ENCODE results near the gene PKD1. TPM values are rescaled to one million over a fixed set of nuclear protein-coding genes. Genes with fewer than 3 reads are reported as not detected.

Gene PKD1
- total and polyA plus RNA-seq, 2 of the 13 experiments (the other 11 are each of a cell fraction or from before 2014, with no cell fraction given) = 22.1 to 23.0 TPM

DNA sequence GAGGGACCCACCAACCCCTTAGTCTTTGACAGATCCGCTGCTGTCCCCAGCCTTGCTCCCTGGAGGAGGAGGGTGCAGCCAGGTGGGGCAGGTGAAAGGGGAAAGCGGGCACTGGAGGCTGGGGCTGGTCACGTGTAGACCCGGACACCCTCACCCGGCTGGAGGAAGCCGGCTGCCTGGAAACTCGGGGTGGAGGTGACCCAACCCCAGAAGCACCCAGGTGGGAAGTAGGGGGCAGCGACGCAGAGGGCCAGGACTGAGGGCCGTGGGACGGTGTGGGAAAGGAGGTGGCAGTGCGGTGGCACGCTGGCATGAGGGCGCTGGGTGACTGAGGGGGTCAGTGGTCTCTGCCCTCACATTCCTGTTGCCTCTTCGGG, 22.6 kb upstream of the PKD1 start (continued):
- TF ChIP-seq, protein P1, sequence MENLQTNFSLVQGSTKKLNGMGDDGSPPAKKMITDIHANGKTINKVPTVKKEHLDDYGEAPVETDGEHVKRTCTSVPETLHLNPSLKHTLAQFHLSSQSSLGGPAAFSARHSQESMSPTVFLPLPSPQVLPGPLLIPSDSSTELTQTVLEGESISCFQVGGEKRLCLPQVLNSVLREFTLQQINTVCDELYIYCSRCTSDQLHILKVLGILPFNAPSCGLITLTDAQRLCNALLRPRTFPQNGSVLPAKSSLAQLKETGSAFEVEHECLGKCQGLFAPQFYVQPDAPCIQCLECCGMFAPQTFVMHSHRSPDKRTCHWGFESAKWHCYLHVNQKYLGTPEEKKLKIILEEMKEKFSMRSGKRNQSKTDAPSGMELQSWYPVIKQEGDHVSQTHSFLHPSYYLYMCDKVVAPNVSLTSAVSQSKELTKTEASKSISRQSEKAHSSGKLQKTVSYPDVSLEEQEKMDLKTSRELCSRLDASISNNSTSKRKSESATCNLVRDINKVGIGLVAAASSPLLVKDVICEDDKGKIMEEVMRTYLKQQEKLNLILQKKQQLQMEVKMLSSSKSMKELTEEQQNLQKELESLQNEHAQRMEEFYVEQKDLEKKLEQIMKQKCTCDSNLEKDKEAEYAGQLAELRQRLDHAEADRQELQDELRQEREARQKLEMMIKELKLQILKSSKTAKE (CRISPR knock-in tag; IDR thresholded peaks at IDR 0.05; ENCODE audit: borderline replicate concordance) = no peak
- no peak for TF ChIP-seq MED1 (CRISPR knock-in tag; IDR thresholded peaks at IDR 0.05)
- 0 out of 2 replicates have a peak, but pooled peaks have one; percentile 25 for TF ChIP-seq ZFP90 (CRISPR knock-in tag; IDR thresholded peaks at IDR 0.05; ENCODE audit: borderline replicate concordance)
- TF ChIP-seq, protein P2, sequence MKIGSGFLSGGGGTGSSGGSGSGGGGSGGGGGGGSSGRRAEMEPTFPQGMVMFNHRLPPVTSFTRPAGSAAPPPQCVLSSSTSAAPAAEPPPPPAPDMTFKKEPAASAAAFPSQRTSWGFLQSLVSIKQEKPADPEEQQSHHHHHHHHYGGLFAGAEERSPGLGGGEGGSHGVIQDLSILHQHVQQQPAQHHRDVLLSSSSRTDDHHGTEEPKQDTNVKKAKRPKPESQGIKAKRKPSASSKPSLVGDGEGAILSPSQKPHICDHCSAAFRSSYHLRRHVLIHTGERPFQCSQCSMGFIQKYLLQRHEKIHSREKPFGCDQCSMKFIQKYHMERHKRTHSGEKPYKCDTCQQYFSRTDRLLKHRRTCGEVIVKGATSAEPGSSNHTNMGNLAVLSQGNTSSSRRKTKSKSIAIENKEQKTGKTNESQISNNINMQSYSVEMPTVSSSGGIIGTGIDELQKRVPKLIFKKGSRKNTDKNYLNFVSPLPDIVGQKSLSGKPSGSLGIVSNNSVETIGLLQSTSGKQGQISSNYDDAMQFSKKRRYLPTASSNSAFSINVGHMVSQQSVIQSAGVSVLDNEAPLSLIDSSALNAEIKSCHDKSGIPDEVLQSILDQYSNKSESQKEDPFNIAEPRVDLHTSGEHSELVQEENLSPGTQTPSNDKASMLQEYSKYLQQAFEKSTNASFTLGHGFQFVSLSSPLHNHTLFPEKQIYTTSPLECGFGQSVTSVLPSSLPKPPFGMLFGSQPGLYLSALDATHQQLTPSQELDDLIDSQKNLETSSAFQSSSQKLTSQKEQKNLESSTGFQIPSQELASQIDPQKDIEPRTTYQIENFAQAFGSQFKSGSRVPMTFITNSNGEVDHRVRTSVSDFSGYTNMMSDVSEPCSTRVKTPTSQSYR (CRISPR knock-in tag; IDR thresholded peaks at IDR 0.05; ENCODE audit: borderline replicate concordance) = no peak
- no peak for TF ChIP-seq ETV5 (CRISPR knock-in tag; IDR thresholded peaks at IDR 0.05; ENCODE audit: borderline replicate concordance)
- no peak for TF ChIP-seq ZNF468 (CRISPR knock-in tag; IDR thresholded peaks at IDR 0.05)
- no peak for TF ChIP-seq HDAC6 (IDR thresholded peaks at IDR 0.05; ENCODE audit: low read depth, low read length)
- TF ChIP-seq STAG1 (CRISPR knock-in tag; IDR thresholded peaks at IDR 0.05) = no peak
- TF ChIP-seq, protein P3, sequence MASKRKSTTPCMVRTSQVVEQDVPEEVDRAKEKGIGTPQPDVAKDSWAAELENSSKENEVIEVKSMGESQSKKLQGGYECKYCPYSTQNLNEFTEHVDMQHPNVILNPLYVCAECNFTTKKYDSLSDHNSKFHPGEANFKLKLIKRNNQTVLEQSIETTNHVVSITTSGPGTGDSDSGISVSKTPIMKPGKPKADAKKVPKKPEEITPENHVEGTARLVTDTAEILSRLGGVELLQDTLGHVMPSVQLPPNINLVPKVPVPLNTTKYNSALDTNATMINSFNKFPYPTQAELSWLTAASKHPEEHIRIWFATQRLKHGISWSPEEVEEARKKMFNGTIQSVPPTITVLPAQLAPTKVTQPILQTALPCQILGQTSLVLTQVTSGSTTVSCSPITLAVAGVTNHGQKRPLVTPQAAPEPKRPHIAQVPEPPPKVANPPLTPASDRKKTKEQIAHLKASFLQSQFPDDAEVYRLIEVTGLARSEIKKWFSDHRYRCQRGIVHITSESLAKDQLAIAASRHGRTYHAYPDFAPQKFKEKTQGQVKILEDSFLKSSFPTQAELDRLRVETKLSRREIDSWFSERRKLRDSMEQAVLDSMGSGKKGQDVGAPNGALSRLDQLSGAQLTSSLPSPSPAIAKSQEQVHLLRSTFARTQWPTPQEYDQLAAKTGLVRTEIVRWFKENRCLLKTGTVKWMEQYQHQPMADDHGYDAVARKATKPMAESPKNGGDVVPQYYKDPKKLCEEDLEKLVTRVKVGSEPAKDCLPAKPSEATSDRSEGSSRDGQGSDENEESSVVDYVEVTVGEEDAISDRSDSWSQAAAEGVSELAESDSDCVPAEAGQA (IDR thresholded peaks at IDR 0.05; ENCODE audit: low read depth) = 0 out of 2 replicates have a peak, but pooled peaks have one; percentile 0
- TF ChIP-seq, protein P3 (CRISPR knock-in tag; IDR thresholded peaks at IDR 0.05; ENCODE audit: borderline replicate concordance) = no peak
- no peak for TF ChIP-seq SALL2 (CRISPR knock-in tag; IDR thresholded peaks at IDR 0.05)
- TF ChIP-seq, protein P4, sequence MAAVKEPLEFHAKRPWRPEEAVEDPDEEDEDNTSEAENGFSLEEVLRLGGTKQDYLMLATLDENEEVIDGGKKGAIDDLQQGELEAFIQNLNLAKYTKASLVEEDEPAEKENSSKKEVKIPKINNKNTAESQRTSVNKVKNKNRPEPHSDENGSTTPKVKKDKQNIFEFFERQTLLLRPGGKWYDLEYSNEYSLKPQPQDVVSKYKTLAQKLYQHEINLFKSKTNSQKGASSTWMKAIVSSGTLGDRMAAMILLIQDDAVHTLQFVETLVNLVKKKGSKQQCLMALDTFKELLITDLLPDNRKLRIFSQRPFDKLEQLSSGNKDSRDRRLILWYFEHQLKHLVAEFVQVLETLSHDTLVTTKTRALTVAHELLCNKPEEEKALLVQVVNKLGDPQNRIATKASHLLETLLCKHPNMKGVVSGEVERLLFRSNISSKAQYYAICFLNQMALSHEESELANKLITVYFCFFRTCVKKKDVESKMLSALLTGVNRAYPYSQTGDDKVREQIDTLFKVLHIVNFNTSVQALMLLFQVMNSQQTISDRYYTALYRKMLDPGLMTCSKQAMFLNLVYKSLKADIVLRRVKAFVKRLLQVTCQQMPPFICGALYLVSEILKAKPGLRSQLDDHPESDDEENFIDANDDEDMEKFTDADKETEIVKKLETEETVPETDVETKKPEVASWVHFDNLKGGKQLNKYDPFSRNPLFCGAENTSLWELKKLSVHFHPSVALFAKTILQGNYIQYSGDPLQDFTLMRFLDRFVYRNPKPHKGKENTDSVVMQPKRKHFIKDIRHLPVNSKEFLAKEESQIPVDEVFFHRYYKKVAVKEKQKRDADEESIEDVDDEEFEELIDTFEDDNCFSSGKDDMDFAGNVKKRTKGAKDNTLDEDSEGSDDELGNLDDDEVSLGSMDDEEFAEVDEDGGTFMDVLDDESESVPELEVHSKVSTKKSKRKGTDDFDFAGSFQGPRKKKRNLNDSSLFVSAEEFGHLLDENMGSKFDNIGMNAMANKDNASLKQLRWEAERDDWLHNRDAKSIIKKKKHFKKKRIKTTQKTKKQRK (IDR thresholded peaks at IDR 0.05; ENCODE audit: low read length) = no peak
